Endothelial cell of umbilical vein (primary cell): ENCODE results near the gene RNF157. TPM values are rescaled to one million over a fixed set of nuclear protein-coding genes. Genes with fewer than 3 reads are reported as not detected.

Experiments used
- BruUV-seq: library from RNA; stranded (reverse); fragments of 400-500 nt; replicated peaks from 2 replicates; lab custom pipeline; 2021; lab: Mats Ljungman, UMichigan
- CTCF ChIA-PET: fragments of 300-600, 350-600 bp; sonication (Branson Sonifier 250); formaldehyde crosslinking; loops from one replicate; lab custom pipeline; 2021; ENCODE audit warnings: antibody characterized with exemption, inconsistent platforms; lab: Charles Lee
- POLR2A ChIA-PET: fragments of 300-600, 350-600 bp; sonication (Branson Sonifier 250); formaldehyde crosslinking; loops from one replicate; lab custom pipeline; 2021; ENCODE audit warnings: antibody characterized with exemption, inconsistent platforms; lab: Charles Lee
- DNase-seq: peaks from one replicate; pipeline ENCODE4 v3.0.0-alpha.2; 2011; ENCODE audit warnings: low read depth, low spot score
- FAIRE-seq: peaks from 2 replicates; lab custom pipeline; 2011; peaks lifted over from hg19 to GRCh38; lab: Jason Lieb, UNC
- H2AFZ ChIP-seq: 2 replicates; pipeline ENCODE4 v1.6.0; 2012; ENCODE audit warnings: low read depth, low read length, control low read depth, inconsistent platforms
- H3K27ac ChIP-seq: 2 replicates; pipeline ENCODE4 v1.5.1; 2011; ENCODE audit warnings: low read depth, mild to moderate bottlenecking, control low read depth, low read length, moderate library complexity; ENCODE audit not compliant: insufficient read depth
- H3K27me3 ChIP-seq, 2 experiments: 2 replicates each; pipeline versions ENCODE4 v1.6.0 to v1.6.1; 2011; ENCODE audit warnings: low read length in 2 of 2, mixed read lengths in 1 of 2; ENCODE audit not compliant: control insufficient read depth in 2 of 2, insufficient read depth in 2 of 2
- H3K36me3 ChIP-seq, 2 experiments: 2 replicates in 1 of 2; 3 replicates in 1 of 2; pipeline ENCODE4 v1.5.1; 2011; ENCODE audit warnings: low read length in 2 of 2, mild to moderate bottlenecking in 1 of 2, moderate library complexity in 1 of 2; ENCODE audit not compliant: control insufficient read depth in 2 of 2, insufficient read depth in 2 of 2; ENCODE audit errors: extremely low read depth in 1 of 2
- H3K4me1 ChIP-seq: 3 replicates; pipeline ENCODE4 v1.5.1; 2011; ENCODE audit warnings: mild to moderate bottlenecking, low read length; ENCODE audit not compliant: control insufficient read depth, insufficient read depth; ENCODE audit errors: extremely low read depth
- H3K4me2 ChIP-seq: 2 replicates; pipeline ENCODE4 v1.6.1; 2011; ENCODE audit warnings: low read length, control low read depth, mixed read lengths; ENCODE audit not compliant: insufficient read depth
- H3K4me3 ChIP-seq, 3 experiments: fragments of 200-600 bp in 1 of 3; sonication (generic), shearing (Covaris generic) in 1 of 3; replicated peaks in 1 of 3; 2 replicates each; pipeline ENCODE4 v1.5.1; 2011 to 2016; ENCODE audit warnings: control low read depth in 3 of 3, low read length in 3 of 3, mild to moderate bottlenecking in 2 of 3, inconsistent platforms in 1 of 3, low read depth in 1 of 3, moderate library complexity in 1 of 3; ENCODE audit not compliant: insufficient read depth in 1 of 3
- H3K79me2 ChIP-seq: 2 replicates; pipeline ENCODE4 v1.6.0; 2012; ENCODE audit warnings: low read length, inconsistent platforms; ENCODE audit not compliant: control insufficient read depth, insufficient read depth
- H3K9ac ChIP-seq: replicated peaks from 2 replicates; pipeline ENCODE3; 2011; ENCODE audit warnings: low read length, control low read depth; ENCODE audit not compliant: insufficient read depth; ENCODE audit errors: extremely low read depth
- H3K9me1 ChIP-seq: replicated peaks from 3 replicates; pipeline ENCODE4 v1.6.0; 2011; ENCODE audit warnings: mild to moderate bottlenecking, low read length; ENCODE audit not compliant: control insufficient read depth, insufficient read depth; ENCODE audit errors: extremely low read depth
- H3K9me3 ChIP-seq: replicated peaks from 2 replicates; pipeline ENCODE4 v1.5.1; 2012; ENCODE audit warnings: low read length, inconsistent platforms; ENCODE audit not compliant: control insufficient read depth, insufficient read depth
- H4K20me1 ChIP-seq: replicated peaks from 2 replicates; pipeline ENCODE3; 2011; ENCODE audit warnings: mild to moderate bottlenecking, low read length; ENCODE audit not compliant: control insufficient read depth, insufficient read depth; ENCODE audit errors: extremely low read depth
- CTCF ChIP-seq, 2 donors: IDR thresholded peaks; 1 replicate in 1 of 2; 2 replicates in 1 of 2; pipeline ENCODE4 v1.5.1; 2011; ENCODE audit warnings: low read length in 2 of 2, mild to moderate bottlenecking in 2 of 2, moderate library complexity in 2 of 2, control low read depth in 1 of 2, inconsistent platforms in 1 of 2, low read depth in 1 of 2; ENCODE audit not compliant: insufficient read depth in 1 of 2; ENCODE audit errors: extremely low read depth in 1 of 2
- EZH2 ChIP-seq: IDR thresholded peaks from 2 replicates; pipeline ENCODE4 v1.6.1; 2012; ENCODE audit warnings: borderline replicate concordance, low read depth, mild to moderate bottlenecking, moderate library complexity, low read length, inconsistent platforms; ENCODE audit not compliant: severe bottlenecking
- FOS ChIP-seq: IDR thresholded peaks from 2 replicates; pipeline ENCODE4 v1.6.1; 2011; ENCODE audit warnings: mild to moderate bottlenecking, low read length, moderate library complexity, borderline replicate concordance; ENCODE audit not compliant: insufficient read depth
- GATA2 ChIP-seq: IDR thresholded peaks from 2 replicates; pipeline ENCODE4 v1.7.0; 2011; ENCODE audit warnings: low read depth, mild to moderate bottlenecking, moderate library complexity, mixed read lengths, low read length; ENCODE audit not compliant: insufficient read length, insufficient read depth
- JUN ChIP-seq: IDR thresholded peaks from 2 replicates; pipeline ENCODE4 v1.6.1; 2011; ENCODE audit warnings: borderline replicate concordance, low read depth; ENCODE audit not compliant: insufficient read length, insufficient read depth
- MAX ChIP-seq: IDR thresholded peaks from 2 replicates; pipeline ENCODE4 v1.6.1; 2011; ENCODE audit not compliant: insufficient read depth, insufficient read length
- MYC ChIP-seq: IDR thresholded peaks from one replicate; pipeline ENCODE4 v1.6.1; 2011; ENCODE audit warnings: mild to moderate bottlenecking, low read depth, low read length
- POLR2A ChIP-seq: IDR thresholded peaks from 2 replicates; pipeline ENCODE4 v1.6.1; 2012; ENCODE audit warnings: low read depth, mild to moderate bottlenecking, control low read depth, low read length
- POLR2AphosphoS5 ChIP-seq: IDR thresholded peaks from 2 replicates; pipeline ENCODE4 v1.6.1; 2012; ENCODE audit warnings: low read depth, mild to moderate bottlenecking, control low read depth, low read length, moderate library complexity; ENCODE audit not compliant: insufficient read depth
- dilution Hi-C: fragments of 300-500 bp; cut with MboI; formaldehyde crosslinking; loops from one replicate; pipeline ENCODE4 v1.15.0; 2019; ENCODE audit warnings: low sequenced_read_pairs; ENCODE audit not compliant: extremely low pct_ligation_motif_present
- intact Hi-C: fragments of 100-400 bp; cut with micrococcal nuclease; formaldehyde crosslinking; loops from one replicate; pipeline ENCODE4 v1.10.0; 2022
- polyA plus RNA-seq, 4 experiments: library from polyadenylated mRNA; depleted of rRNA in 3 of 4; stranded (reverse) in 3 of 4; unstranded in 1 of 4; fragments of >200 nt; gene quantifications; 2 replicates each; pipeline versions ENCODE4 v1.2.1 to v1.2.3, GENCODE V29; 2011 to 2012; ENCODE audit warnings: missing spikeins in 1 of 4
- total RNA-seq: library from RNA; stranded (reverse); gene quantifications from 2 replicates; pipeline ENCODE4 v1.2.3, GENCODE V29; 2021

RNF157 gene
- total and polyA plus RNA-seq, 2 donors (not counting 3 experiments of a cell fraction or from before 2014, with no cell fraction given): 0.07 to 0.86 TPM

DNA sequence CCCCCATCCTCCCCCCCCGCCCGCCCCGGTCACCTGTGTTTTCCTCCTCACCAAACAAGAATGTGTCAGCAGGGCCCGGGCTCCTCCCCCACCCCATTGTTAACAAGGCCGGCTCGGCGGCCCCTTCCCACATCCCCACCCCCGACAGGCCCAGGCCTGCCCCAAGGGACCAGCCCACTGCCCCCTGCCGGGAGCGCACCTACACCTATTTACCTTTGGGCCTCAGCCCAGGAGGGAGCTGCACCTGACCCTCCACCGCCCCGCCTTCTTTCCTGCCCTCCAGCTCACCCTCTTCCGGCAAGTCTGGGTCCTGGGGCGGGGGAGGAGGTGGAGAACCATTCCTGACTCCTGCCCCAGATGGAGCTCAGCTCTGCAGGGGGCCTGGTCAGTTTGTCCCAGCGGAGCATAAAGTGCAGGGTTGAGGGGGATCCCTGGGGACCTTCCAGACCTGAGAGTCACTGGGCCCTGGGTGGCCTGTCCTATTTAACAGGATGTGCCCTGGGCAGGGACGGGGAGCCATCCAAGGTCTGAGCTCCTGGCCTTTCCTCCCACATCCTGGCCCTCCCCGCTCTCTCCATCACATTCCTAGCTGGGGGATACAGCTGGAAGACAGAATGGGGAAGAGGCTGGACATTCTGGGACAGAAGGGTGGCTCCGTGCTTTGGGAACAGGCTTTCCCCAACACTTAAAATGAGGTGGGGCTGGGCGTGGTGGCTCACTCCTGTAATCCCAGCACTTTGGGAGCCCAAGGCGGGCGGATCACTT is 107.5 kb downstream of the RNF157 start:
- Histone ChIP-seq H3K9me1 (no peaks in the 10 kb centered on the region), H3K27ac (no peak overlapping the region), H3K4me2 (no peak overlapping the region), H4K20me1 (no peaks in the 10 kb centered on the region), H3K4me1 (no peaks in the 10 kb centered on the region), H2AFZ (no peak overlapping the region), H3K9ac (no peak overlapping the region), H3K4me3 (no peak overlapping the region), H3K79me2 (no peaks in the 10 kb centered on the region), H3K9me3 (no peaks in the 10 kb centered on the region), H3K27me3 (peaks cover 2 to 4% of the 10 kb centered on the region in 2 experiments), H3K36me3 (no peaks in the 10 kb centered on the region)
- TF ChIP-seq GATA2 (no peak), MAX (no peak), MYC (no peak), POLR2AphosphoS5 (no peak), POLR2A (no peak), CTCF (IDR thresholded peaks at IDR 0.05; ENCODE audit: extremely low read depth in 1 of 2, insufficient read depth in 1 of 2, low read depth in 1 of 2, low read length in 2 of 2) (no peak), FOS (no peak), JUN (no peak), EZH2 (no peak)
- intact Hi-C loops (no loop called here), dilution Hi-C loops (no loop called here)
- no TSS peak for BruUV-seq
- ChIA-PET POLR2A (no interaction called here), CTCF (interaction anchor here (0.8 to 3.8 kb wide), 9 partner anchors 8 to 147 kb away, joined by 3 to 16 read pairs (median 4); partner anchors contain the start of gene FOXJ1)
- FAIRE-seq: no peak
- DNase-seq: no peak
